Adrenal gland (tissue), 5 donors: ENCODE results near the gene LAMC2.

ENCODE experiments used
- POLR2A ChIP-seq, 2 donors: fragments of 450-650 bp; IDR thresholded peaks; one replicate each; pipeline ENCODE4 v1.6.1; 2017; ENCODE audit warnings: antibody characterized with exemption in 2 of 2, mild to moderate bottlenecking in 2 of 2, moderate library complexity in 1 of 2
- TF ChIP-seq, protein P1 (sequence below), 6 experiments: fragments of 450-650 bp in 4 of 6; fragments of 200-600 bp in 2 of 6; sonication (generic) in 1 of 6; IDR thresholded peaks; 1 replicate in 5 of 6; 2 replicates in 1 of 6; pipeline versions ENCODE4 v1.5.1 to v1.8.0; 2016 to 2021; ENCODE audit warnings: antibody characterized with exemption in 6 of 6, mild to moderate bottlenecking in 2 of 6, moderate library complexity in 1 of 6
- donor health status: DM: no; HTN: no; CAD: no.

DNA sequence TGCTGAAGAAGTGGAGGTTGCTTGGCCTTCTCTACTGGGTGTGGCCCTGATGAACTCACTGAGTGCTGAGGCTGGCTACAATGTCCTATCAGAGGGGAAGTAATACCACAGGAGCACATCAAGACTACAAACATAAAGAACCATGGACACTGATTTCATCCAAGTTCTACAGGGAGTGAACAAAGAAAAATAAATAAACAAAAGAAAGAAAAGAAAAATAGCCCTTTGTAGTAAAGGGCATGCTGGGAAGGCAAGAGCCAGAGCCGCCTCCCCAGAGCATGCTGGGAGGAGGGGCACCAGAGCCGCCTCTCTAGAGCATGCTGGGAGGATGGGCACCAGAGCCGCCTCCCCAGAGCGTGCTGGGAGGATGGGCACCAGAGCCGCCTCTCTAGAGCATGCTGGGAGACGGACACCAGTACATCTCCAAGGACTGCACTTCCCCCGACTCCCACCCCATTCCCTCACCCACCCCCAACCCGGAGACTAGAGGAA lies 65.9 kb downstream of the LAMC2 start:
- TF ChIP-seq, protein P1, sequence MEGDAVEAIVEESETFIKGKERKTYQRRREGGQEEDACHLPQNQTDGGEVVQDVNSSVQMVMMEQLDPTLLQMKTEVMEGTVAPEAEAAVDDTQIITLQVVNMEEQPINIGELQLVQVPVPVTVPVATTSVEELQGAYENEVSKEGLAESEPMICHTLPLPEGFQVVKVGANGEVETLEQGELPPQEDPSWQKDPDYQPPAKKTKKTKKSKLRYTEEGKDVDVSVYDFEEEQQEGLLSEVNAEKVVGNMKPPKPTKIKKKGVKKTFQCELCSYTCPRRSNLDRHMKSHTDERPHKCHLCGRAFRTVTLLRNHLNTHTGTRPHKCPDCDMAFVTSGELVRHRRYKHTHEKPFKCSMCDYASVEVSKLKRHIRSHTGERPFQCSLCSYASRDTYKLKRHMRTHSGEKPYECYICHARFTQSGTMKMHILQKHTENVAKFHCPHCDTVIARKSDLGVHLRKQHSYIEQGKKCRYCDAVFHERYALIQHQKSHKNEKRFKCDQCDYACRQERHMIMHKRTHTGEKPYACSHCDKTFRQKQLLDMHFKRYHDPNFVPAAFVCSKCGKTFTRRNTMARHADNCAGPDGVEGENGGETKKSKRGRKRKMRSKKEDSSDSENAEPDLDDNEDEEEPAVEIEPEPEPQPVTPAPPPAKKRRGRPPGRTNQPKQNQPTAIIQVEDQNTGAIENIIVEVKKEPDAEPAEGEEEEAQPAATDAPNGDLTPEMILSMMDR (IDR thresholded peaks at IDR 0.05): no peak
- no peak for TF ChIP-seq POLR2A (IDR thresholded peaks at IDR 0.05)
